ENCODE measurements around the gene ZNF30. TPM values are rescaled to one million over a fixed set of nuclear protein-coding genes. Genes with fewer than 3 reads are reported as not detected.

ZNF30 gene
- total RNA-seq, 2 donors from 2014 or later: 4.6 to 6.8 TPM

- Histone ChIP-seq H3K4me1 (ENCODE audit: control insufficient read depth, insufficient read depth, low read length) (no peaks in the 10 kb centered on the region), H3K36me3 (ENCODE audit: control insufficient read depth, insufficient read depth, low read length) (no peaks in the 10 kb centered on the region), H3K27me3 (ENCODE audit: control insufficient read depth, insufficient read depth, low read length, poor library complexity, severe bottlenecking) (no peaks in the 10 kb centered on the region), H3K9me3 (ENCODE audit: control insufficient read depth, low read length) (no peaks in the 10 kb centered on the region), H3K27ac (ENCODE audit: low read depth, low read length) (no peak overlapping the region), H3K9ac (ENCODE audit: extremely low read depth, low read length, poor library complexity, severe bottlenecking) (no peak overlapping the region), H3K4me3 (ENCODE audit: low read length) (no peak overlapping the region)
- Mint-ChIP-seq H3K4me1 (no peaks in the 10 kb centered on the region), H3K27ac (no peak overlapping the region), H3K36me3 (ENCODE audit: low read depth) (no peaks in the 10 kb centered on the region), H3K4me3 (no peak overlapping the region), H3K9me3 (peaks cover 10% of the 10 kb centered on the region), H3K27me3 (ENCODE audit: insufficient read depth) (no peaks in the 10 kb centered on the region)
- no peak for TF ChIP-seq CTCF (conservative IDR thresholded peaks at IDR 0.05)
- 89% methylated on average over 1 of the region's 1 CpG; no CpG with 5 or more reads in 1 of the 2 experiments for WGBS, 2 experiments (ENCODE audit: insufficient coverage in 1 of 2, insufficient read length in 1 of 2)
- DNase-seq: no peak
Observed at GRCh38 chr19:34988119-34988518, 61.4 kb downstream of the ZNF30 start.

- peaks cover 5% of the 10 kb centered on the region for H3K9me3 Mint-ChIP-seq
- Histone ChIP-seq H3K27ac (ENCODE audit: low read depth, low read length) (no peak overlapping the region), H3K9me3 (ENCODE audit: control insufficient read depth, low read length) (no peaks in the 10 kb centered on the region), H3K4me1 (ENCODE audit: control insufficient read depth, insufficient read depth, low read length) (no peaks in the 10 kb centered on the region), H3K36me3 (ENCODE audit: control insufficient read depth, insufficient read depth, low read length) (no peaks in the 10 kb centered on the region), H3K4me3 (ENCODE audit: low read length) (no peak overlapping the region), H3K9ac (ENCODE audit: extremely low read depth, low read length, poor library complexity, severe bottlenecking) (no peak overlapping the region), H3K27me3 (ENCODE audit: control insufficient read depth, insufficient read depth, low read length, poor library complexity, severe bottlenecking) (no peaks in the 10 kb centered on the region)
- H3K27ac Mint-ChIP-seq: no peak overlapping the region
- no peaks in the 10 kb centered on the region for H3K27me3 Mint-ChIP-seq (ENCODE audit: insufficient read depth)
- H3K4me1 Mint-ChIP-seq: no peaks in the 10 kb centered on the region
- no peak for DNase-seq
- 86 to 91% methylated on average over 3 to 6 of the region's 6 CpGs for WGBS, 2 experiments (ENCODE audit: insufficient coverage in 1 of 2, insufficient read length in 1 of 2)
- no peaks in the 10 kb centered on the region for H3K36me3 Mint-ChIP-seq (ENCODE audit: low read depth)
- TF ChIP-seq CTCF (conservative IDR thresholded peaks at IDR 0.05): no peak
- H3K4me3 Mint-ChIP-seq: no peak overlapping the region
Observed at GRCh38 chr19:34989298-34989697, 62.6 kb downstream of the ZNF30 start.

GRCh38 chr19:34990578-34991192 lies 64.0 kb downstream of the ZNF30 start:
- Histone ChIP-seq H3K27me3 (ENCODE audit: control insufficient read depth, insufficient read depth, low read length, poor library complexity, severe bottlenecking) (no peaks in the 10 kb centered on the region), H3K4me3 (ENCODE audit: low read length) (no peak overlapping the region), H3K36me3 (ENCODE audit: control insufficient read depth, insufficient read depth, low read length) (no peaks in the 10 kb centered on the region), H3K9me3 (ENCODE audit: control insufficient read depth, low read length) (no peaks in the 10 kb centered on the region), H3K27ac (ENCODE audit: low read depth, low read length) (no peak overlapping the region), H3K4me1 (ENCODE audit: control insufficient read depth, insufficient read depth, low read length) (no peaks in the 10 kb centered on the region), H3K9ac (ENCODE audit: extremely low read depth, low read length, poor library complexity, severe bottlenecking) (no peak overlapping the region)
- Mint-ChIP-seq H3K4me3 (no peak overlapping the region), H3K9me3 (peaks cover 6% of the 10 kb centered on the region), H3K4me1 (no peaks in the 10 kb centered on the region), H3K27ac (no peak overlapping the region), H3K27me3 (ENCODE audit: insufficient read depth) (no peaks in the 10 kb centered on the region), H3K36me3 (ENCODE audit: low read depth) (no peaks in the 10 kb centered on the region)
- TF ChIP-seq CTCF (conservative IDR thresholded peaks at IDR 0.05): no peak
- 91% methylated on average over 13 of the region's 13 CpGs for WGBS, 2 experiments (ENCODE audit: insufficient coverage in 1 of 2, insufficient read length in 1 of 2)
- no peak for DNase-seq

Data from endodermal cell (in vitro differentiated cells).